ENCODE measurements around the gene SASH1. TPM values are rescaled to one million over a fixed set of nuclear protein-coding genes. Genes with fewer than 3 reads are reported as not detected.

SASH1 gene
- total and polyA plus RNA-seq, 2 donors (not counting 1 experiment from before 2014, with no cell fraction given): 38.6 to 44.6 TPM

- Histone ChIP-seq H2AFZ (ENCODE audit: low read length) (no peak overlapping the region), H3K27me3 (ENCODE audit: control insufficient read depth, insufficient read depth, low read length) (no peaks in the 10 kb centered on the region), H3K4me1 (ENCODE audit: control insufficient read depth, extremely low read depth, insufficient read depth, low read length) (peaks cover 11% of the 10 kb centered on the region), H3K9ac (ENCODE audit: insufficient read depth, low read length) (no peak overlapping the region), H3K4me3 (replicated peaks in 1 of 4; ENCODE audit: control extremely low read depth in 1 of 4, insufficient read depth in 1 of 4, low read depth in 3 of 4, low read length in 4 of 4) (no peak overlapping the region), H3K36me3 (ENCODE audit: control insufficient read depth, insufficient read depth, low read length) (no peaks in the 10 kb centered on the region), H3K79me2 (ENCODE audit: control insufficient read depth, insufficient read depth, low read length) (no peaks in the 10 kb centered on the region), H4K20me1 (ENCODE audit: control insufficient read depth, extremely low read depth, insufficient read depth, low read length) (no peaks in the 10 kb centered on the region), H3K9me3 (ENCODE audit: control insufficient read depth, insufficient read depth, low read depth, low read length) (no peaks in the 10 kb centered on the region), H3K4me2 (ENCODE audit: extremely low read depth, insufficient read depth, low read length) (no peak overlapping the region), H3K27ac (ENCODE audit: insufficient read depth, low read length) (no peak overlapping the region)
- no peak for DNase-seq (ENCODE audit: low read depth in 2 of 2)
- TF ChIP-seq, protein P1, sequence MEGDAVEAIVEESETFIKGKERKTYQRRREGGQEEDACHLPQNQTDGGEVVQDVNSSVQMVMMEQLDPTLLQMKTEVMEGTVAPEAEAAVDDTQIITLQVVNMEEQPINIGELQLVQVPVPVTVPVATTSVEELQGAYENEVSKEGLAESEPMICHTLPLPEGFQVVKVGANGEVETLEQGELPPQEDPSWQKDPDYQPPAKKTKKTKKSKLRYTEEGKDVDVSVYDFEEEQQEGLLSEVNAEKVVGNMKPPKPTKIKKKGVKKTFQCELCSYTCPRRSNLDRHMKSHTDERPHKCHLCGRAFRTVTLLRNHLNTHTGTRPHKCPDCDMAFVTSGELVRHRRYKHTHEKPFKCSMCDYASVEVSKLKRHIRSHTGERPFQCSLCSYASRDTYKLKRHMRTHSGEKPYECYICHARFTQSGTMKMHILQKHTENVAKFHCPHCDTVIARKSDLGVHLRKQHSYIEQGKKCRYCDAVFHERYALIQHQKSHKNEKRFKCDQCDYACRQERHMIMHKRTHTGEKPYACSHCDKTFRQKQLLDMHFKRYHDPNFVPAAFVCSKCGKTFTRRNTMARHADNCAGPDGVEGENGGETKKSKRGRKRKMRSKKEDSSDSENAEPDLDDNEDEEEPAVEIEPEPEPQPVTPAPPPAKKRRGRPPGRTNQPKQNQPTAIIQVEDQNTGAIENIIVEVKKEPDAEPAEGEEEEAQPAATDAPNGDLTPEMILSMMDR (conservative IDR thresholded peaks at IDR 0.05 in 1 of 2, IDR thresholded peaks at IDR 0.05 in 1 of 2; ENCODE audit: low read depth in 1 of 2, low read length in 2 of 2): no peak
- TF ChIP-seq EZH2 (IDR thresholded peaks at IDR 0.05; ENCODE audit: low read length, missing control alignments): no peak
Observed at GRCh38 chr6:148570456-148570855, 227.8 kb downstream of the SASH1 start.

- H3K79me2 ChIP-seq (ENCODE audit: control insufficient read depth, insufficient read depth, low read length): no peaks in the 10 kb centered on the region
- no peak overlapping the region for H3K4me3 ChIP-seq (replicated peaks in 1 of 4; ENCODE audit: control extremely low read depth in 1 of 4, insufficient read depth in 1 of 4, low read depth in 3 of 4, low read length in 4 of 4)
- H3K36me3 ChIP-seq (ENCODE audit: control insufficient read depth, insufficient read depth, low read length): no peaks in the 10 kb centered on the region
- no peak overlapping the region for H2AFZ ChIP-seq (ENCODE audit: low read length)
- H4K20me1 ChIP-seq (ENCODE audit: control insufficient read depth, extremely low read depth, insufficient read depth, low read length): no peaks in the 10 kb centered on the region
- TF ChIP-seq, protein P1 (conservative IDR thresholded peaks at IDR 0.05 in 1 of 2, IDR thresholded peaks at IDR 0.05 in 1 of 2; ENCODE audit: low read depth in 1 of 2, low read length in 2 of 2): no peak
- TF ChIP-seq EZH2 (IDR thresholded peaks at IDR 0.05; ENCODE audit: low read length, missing control alignments): no peak
- no peak overlapping the region for H3K9ac ChIP-seq (ENCODE audit: insufficient read depth, low read length)
- H3K27ac ChIP-seq (ENCODE audit: insufficient read depth, low read length): no peak overlapping the region
- H3K4me2 ChIP-seq (ENCODE audit: extremely low read depth, insufficient read depth, low read length): no peak overlapping the region
- no peaks in the 10 kb centered on the region for H3K27me3 ChIP-seq (ENCODE audit: control insufficient read depth, insufficient read depth, low read length)
- no peaks in the 10 kb centered on the region for H3K9me3 ChIP-seq (ENCODE audit: control insufficient read depth, insufficient read depth, low read depth, low read length)
- DNase-seq (ENCODE audit: low read depth in 2 of 2): no peak
- H3K4me1 ChIP-seq (ENCODE audit: control insufficient read depth, extremely low read depth, insufficient read depth, low read length): no peaks in the 10 kb centered on the region
Observed at GRCh38 chr6:148572676-148573335, 230.2 kb downstream of the SASH1 start.

- H4K20me1 ChIP-seq (ENCODE audit: control insufficient read depth, extremely low read depth, insufficient read depth, low read length): no peaks in the 10 kb centered on the region
- H3K4me3 ChIP-seq (replicated peaks in 1 of 4; ENCODE audit: control extremely low read depth in 1 of 4, insufficient read depth in 1 of 4, low read depth in 3 of 4, low read length in 4 of 4): no peak overlapping the region
- no peaks in the 10 kb centered on the region for H3K9me3 ChIP-seq (ENCODE audit: control insufficient read depth, insufficient read depth, low read depth, low read length)
- no peak overlapping the region for H3K4me2 ChIP-seq (ENCODE audit: extremely low read depth, insufficient read depth, low read length)
- H2AFZ ChIP-seq (ENCODE audit: low read length): no peak overlapping the region
- H3K27me3 ChIP-seq (ENCODE audit: control insufficient read depth, insufficient read depth, low read length): no peaks in the 10 kb centered on the region
- no peaks in the 10 kb centered on the region for H3K4me1 ChIP-seq (ENCODE audit: control insufficient read depth, extremely low read depth, insufficient read depth, low read length)
- H3K79me2 ChIP-seq (ENCODE audit: control insufficient read depth, insufficient read depth, low read length): no peaks in the 10 kb centered on the region
- no peak for DNase-seq (ENCODE audit: low read depth in 2 of 2)
- no peaks in the 10 kb centered on the region for H3K36me3 ChIP-seq (ENCODE audit: control insufficient read depth, insufficient read depth, low read length)
- no peak overlapping the region for H3K9ac ChIP-seq (ENCODE audit: insufficient read depth, low read length)
- TF ChIP-seq, protein P1 (conservative IDR thresholded peaks at IDR 0.05 in 1 of 2, IDR thresholded peaks at IDR 0.05 in 1 of 2; ENCODE audit: low read depth in 1 of 2, low read length in 2 of 2): no peak
- no peak for TF ChIP-seq EZH2 (IDR thresholded peaks at IDR 0.05; ENCODE audit: low read length, missing control alignments)
- H3K27ac ChIP-seq (ENCODE audit: insufficient read depth, low read length): no peak overlapping the region
Observed at GRCh38 chr6:148573922-148574321, 231.3 kb downstream of the SASH1 start.
